K562 (cell line): ENCODE measurements around the gene ABHD16A. TPM values are rescaled to one million over a fixed set of nuclear protein-coding genes. Genes with fewer than 3 reads are reported as not detected.

Experiments
- CHD1 ChIP-seq: fragments of 200-600 bp; sonication (generic); IDR thresholded peaks from one replicate; pipeline ENCODE4 v1.6.1; 2012; ENCODE audit warnings: mild to moderate bottlenecking, moderate library complexity, low read length, inconsistent platforms
- ERF ChIP-seq: fragments of 450-650 bp; formaldehyde crosslinking; IDR thresholded peaks from 2 replicates; pipeline ENCODE4 v1.4.0; 2020; ENCODE audit warnings: mild to moderate bottlenecking, mixed read lengths
- ETV1 ChIP-seq: fragments of 450-650 bp; conservative IDR thresholded peaks from 2 replicates; pipeline ENCODE4 v1.6.1; 2016; ENCODE audit warnings: missing genetic modification characterization, control low read depth, low read depth, missing compliant biosample characterization
- GMEB1 ChIP-seq: fragments of 250-450 bp; sonication (Bioruptor Pico); IDR thresholded peaks from 2 replicates; pipeline ENCODE4 v1.4.0; 2020; ENCODE audit warnings: mild to moderate bottlenecking
- GTF2E2 ChIP-seq: fragments of 200-800 bp; sonication (Bioruptor generic); IDR thresholded peaks from 2 replicates; pipeline ENCODE4 v1.6.1; 2016; ENCODE audit warnings: missing genetic modification characterization, missing compliant biosample characterization
- HMGN3 ChIP-seq: IDR thresholded peaks from 2 replicates; pipeline ENCODE4 v1.6.1; 2011; ENCODE audit warnings: borderline replicate concordance, low read depth, mild to moderate bottlenecking, mixed read lengths, low read length; ENCODE audit not compliant: insufficient read length; ENCODE audit errors: extremely low read depth
- JUND ChIP-seq, 2 experiments: IDR thresholded peaks; 2 replicates in 1 of 2; 3 replicates in 1 of 2; pipeline ENCODE4 v1.6.1; 2011; ENCODE audit warnings: borderline replicate concordance in 2 of 2, low read depth in 2 of 2, low read length in 2 of 2, improper control_type of control experiment in 1 of 2, missing biosample characterization in 1 of 2, missing genetic modification characterization in 1 of 2, missing genetic modification reagents in 1 of 2
- KLF16 ChIP-seq: IDR thresholded peaks from 2 replicates; pipeline ENCODE4 v1.6.1; 2016; ENCODE audit warnings: antibody characterized with exemption
- MITF ChIP-seq: IDR thresholded peaks from 2 replicates; pipeline ENCODE4 v1.6.1; 2014; ENCODE audit warnings: antibody characterized with exemption
- NEUROD1 ChIP-seq: fragments of 150-350 bp; IDR thresholded peaks from 2 replicates; pipeline ENCODE4 v1.6.1; 2014; ENCODE audit warnings: borderline replicate concordance, low read length, low read depth; ENCODE audit not compliant: partially characterized antibody
- RHOXF2B ChIP-seq: fragments of 250-450 bp; sonication (Bioruptor Pico); conservative IDR thresholded peaks from 2 replicates; pipeline ENCODE4 v1.5.1; 2021
- RNF2 ChIP-seq: sonication (generic); IDR thresholded peaks from 2 replicates; pipeline ENCODE4 v1.6.1; 2016
- SRF ChIP-seq, 2 experiments: fragments of 250-450, 450-650 bp in 1 of 2; sonication (Bioruptor Pico) in 1 of 2; sonication (generic) in 1 of 2; formaldehyde crosslinking; IDR thresholded peaks; 2 replicates each; pipeline versions ENCODE4 v1.5.0 to v1.5.1; 2020 to 2022; ENCODE audit warnings: mild to moderate bottlenecking in 1 of 2, missing genetic modification reagents in 1 of 2
- SRSF9 ChIP-seq: fragments of 200-400 bp; formaldehyde crosslinking; IDR thresholded peaks from 2 replicates; pipeline ENCODE4 v1.6.1; 2017; ENCODE audit warnings: low read depth, low read length, borderline replicate concordance
- TCF15 ChIP-seq: fragments of 250-450 bp; sonication (Bioruptor Pico); IDR thresholded peaks from 2 replicates; pipeline ENCODE4 v1.8.0; 2022; ENCODE audit warnings: moderate library complexity, mild to moderate bottlenecking, inconsistent platforms
- ZBTB43 ChIP-seq: sonication (generic); formaldehyde crosslinking; IDR thresholded peaks from 2 replicates; pipeline ENCODE4 v1.8.0; 2023; ENCODE audit warnings: mild to moderate bottlenecking, missing genetic modification reagents
- ZEB2 ChIP-seq: fragments of 450-650 bp; IDR thresholded peaks from 2 replicates; pipeline ENCODE4 v1.6.1; 2016
- ZNF280B ChIP-seq: fragments of 250-450 bp; sonication (Bioruptor Pico); IDR thresholded peaks from 2 replicates; pipeline ENCODE4 v1.5.1; 2021; ENCODE audit warnings: mild to moderate bottlenecking
- ZNF668 ChIP-seq: fragments of 250-450 bp; sonication (Bioruptor Pico); IDR thresholded peaks from 2 replicates; pipeline ENCODE4 v1.8.0; 2022; ENCODE audit warnings: mild to moderate bottlenecking, inconsistent platforms
- ZNF707 ChIP-seq: fragments of 250-450 bp; sonication (Bioruptor Pico); conservative IDR thresholded peaks from 2 replicates; pipeline ENCODE4 v1.8.0; 2022; ENCODE audit warnings: inconsistent platforms, mild to moderate bottlenecking, moderate library complexity
- ZNF830 ChIP-seq: fragments of 250-450 bp; sonication (Bioruptor Pico); IDR thresholded peaks from 2 replicates; pipeline ENCODE4 v1.5.0; 2021; ENCODE audit warnings: mild to moderate bottlenecking
- polyA plus RNA-seq, 8 experiments: library from polyadenylated mRNA; depleted of rRNA in 4 of 8; stranded (reverse) in 5 of 8; unstranded in 3 of 8; fragments of >200 nt; fragmentation: Nextera tagmentation in 2 of 8; fragmentation: Illumina TruSeq in 1 of 8; extraction: Ambion mirVana in 2 of 8; extraction: Trizol in 1 of 8; gene quantifications; 2 replicates each; pipeline versions ENCODE4 v1.2.1 to v1.2.3, GENCODE V29; 2011 to 2014; ENCODE audit warnings: inconsistent platforms in 1 of 8, missing spikeins in 1 of 8
- total RNA-seq, 7 experiments: library from RNA; depleted of rRNA in 6 of 7; stranded (reverse); fragments of >200 nt in 6 of 7; fragmentation: Illumina TruSeq in 2 of 7; extraction: Trizol in 2 of 7; gene quantifications; 2 replicates each; pipeline versions ENCODE4 v1.2.1 to v1.2.3, GENCODE V29; 2011 to 2021; ENCODE audit warnings: low replicate concordance in 1 of 7

ABHD16A gene
- total and polyA plus RNA-seq, 9 of the 15 experiments (the other 6 are each of a cell fraction or from before 2014, with no cell fraction given) = 25.8 to 120 (median 81.6) TPM

GRCh38 chr6:31665501-31666336 is 37.4 kb downstream of the ABHD16A start, which contains the start of gene CSNK2B (continued):
- TF ChIP-seq MITF (peak; percentile 56; the same call in 1 of the 2 replicates), ZNF280B (CRISPR knock-in tag) (no peak), ZNF830 (CRISPR knock-in tag) (no peak; the same call in 1 of the 2 replicates), KLF16 (no peak), GTF2E2 (tag) (no peak), ZNF707 (CRISPR knock-in tag) (0 out of 2 replicates have a peak, but pooled peaks have one; percentile 19), ZNF668 (no peak), RNF2 (no peak), ETV1 (tag) (peak; percentile 95), GMEB1 (CRISPR knock-in tag) (peak; percentile 77), NEUROD1 (peak; percentile 68), SRSF9 (no peak), ZBTB43 (peak; percentile 6; the same call in 1 of the 2 replicates), TCF15 (CRISPR knock-in tag) (peak; percentile 84), SRF (CRISPR knock-in tag; IDR thresholded peaks at IDR 0.05) (peak; percentile 70 to 97), CHD1 (peak; percentile 71), JUND (IDR thresholded peaks at IDR 0.05; ENCODE audit: borderline replicate concordance, low read depth, low read length) (peak; percentile 80), JUND (tag; IDR thresholded peaks at IDR 0.05; ENCODE audit: borderline replicate concordance, low read depth, low read length) (peak; percentile 19; the same call in 1 of the 3 replicates), ERF (peak; percentile 88; the same call in 1 of the 2 replicates), ZEB2 (no peak), RHOXF2B (CRISPR knock-in tag) (peak; percentile 86; the same call in 1 of the 2 replicates), HMGN3 (no peak)
